RWPE2 (cell line): Measurements from ENCODE around the gene RIOK2.

Experiments used
- ATAC-seq: fragments of 200-7000 bp; cut with Tn5 transposase; 3 replicates; pipeline ENCODE4 v1.9.1; 2021; ENCODE audit warnings: low read depth
- DNase-seq: peaks from one replicate; pipeline ENCODE4 v3.0.0-alpha.2; 2020; ENCODE audit warnings: low spot score
- H3K27ac ChIP-seq: fragments of 450-650 bp; 2 replicates; pipeline ENCODE4 v1.5.1; 2017; ENCODE audit warnings: mild to moderate bottlenecking; ENCODE audit not compliant: poor library complexity, severe bottlenecking
- H3K27me3 ChIP-seq: fragments of 250-450 bp; sonication (Bioruptor Pico); 2 replicates; pipeline ENCODE4 v1.5.1; 2021; ENCODE audit warnings: mild to moderate bottlenecking, moderate library complexity; ENCODE audit not compliant: insufficient read depth, poor library complexity, severe bottlenecking
- H3K36me3 ChIP-seq: fragments of 250-450 bp; sonication (Bioruptor Pico); 2 replicates; pipeline ENCODE4 v1.5.1; 2020; ENCODE audit warnings: low read depth, mild to moderate bottlenecking, moderate library complexity
- H3K4me1 ChIP-seq: fragments of 250-450 bp; sonication (Bioruptor Pico); 2 replicates; pipeline ENCODE4 v1.5.1; 2021; ENCODE audit warnings: mild to moderate bottlenecking, moderate library complexity; ENCODE audit not compliant: insufficient read depth, poor library complexity, severe bottlenecking
- H3K4me3 ChIP-seq: fragments of 250-450 bp; sonication (Bioruptor Pico); 2 replicates; pipeline ENCODE4 v1.5.1; 2021; ENCODE audit warnings: mild to moderate bottlenecking, moderate library complexity; ENCODE audit not compliant: severe bottlenecking
- H3K9me3 ChIP-seq: fragments of 250-450 bp; sonication (Bioruptor Pico); 2 replicates; pipeline ENCODE4 v1.5.1; 2021; ENCODE audit warnings: mild to moderate bottlenecking, moderate library complexity; ENCODE audit not compliant: severe bottlenecking
- CTCF ChIP-seq: fragments of 450-650 bp; IDR thresholded peaks from one replicate; pipeline ENCODE4 v1.5.1; 2017; ENCODE audit warnings: mild to moderate bottlenecking, moderate library complexity; ENCODE audit not compliant: poor library complexity, severe bottlenecking

The RIOK2 gene

GRCh38 chr5:97124335-97124734 is 58.7 kb downstream of the RIOK2 start:
- ATAC-seq (peak; percentile 95), DNase-seq (peak; percentile 75)
- H3K27ac ChIP-seq: no peak overlapping the region
- peaks cover 8% of the 10 kb centered on the region for H3K4me1 ChIP-seq
- H3K27me3 ChIP-seq: no peaks in the 10 kb centered on the region
- H3K4me3 ChIP-seq: no peak overlapping the region
- no peak for TF ChIP-seq CTCF
- H3K36me3 ChIP-seq: no peaks in the 10 kb centered on the region
- no peaks in the 10 kb centered on the region for H3K9me3 ChIP-seq

- ATAC-seq: no peak
- no peaks in the 10 kb centered on the region for H3K9me3 ChIP-seq
- H3K36me3 ChIP-seq: no peaks in the 10 kb centered on the region
- H3K27ac ChIP-seq: no peak overlapping the region
- H3K4me1 ChIP-seq: peaks cover 8% of the 10 kb centered on the region
- no peak for DNase-seq
- no peaks in the 10 kb centered on the region for H3K27me3 ChIP-seq
- no peak for TF ChIP-seq CTCF
- H3K4me3 ChIP-seq: no peak overlapping the region
Measured at GRCh38 chr5:97121848-97122247, 61.2 kb downstream of the RIOK2 start.

- Histone ChIP-seq H3K9me3 (no peaks in the 10 kb centered on the region), H3K27me3 (no peaks in the 10 kb centered on the region), H3K36me3 (no peaks in the 10 kb centered on the region), H3K27ac (no peak overlapping the region), H3K4me1 (peaks cover 8% of the 10 kb centered on the region), H3K4me3 (no peak overlapping the region)
- ATAC-seq (no peak), DNase-seq (no peak)
- TF ChIP-seq CTCF: no peak
Measured at GRCh38 chr5:97120195-97120594, 62.9 kb downstream of the RIOK2 start.

GRCh38 chr5:97119007-97119390 is 64.0 kb downstream of the RIOK2 start:
- H3K36me3 ChIP-seq: no peaks in the 10 kb centered on the region
- TF ChIP-seq CTCF: no peak
- H3K27ac ChIP-seq: no peak overlapping the region
- H3K9me3 ChIP-seq: no peaks in the 10 kb centered on the region
- H3K4me3 ChIP-seq: no peak overlapping the region
- no peak for DNase-seq
- no peaks in the 10 kb centered on the region for H3K27me3 ChIP-seq
- H3K4me1 ChIP-seq: no peaks in the 10 kb centered on the region
- ATAC-seq: no peak

GRCh38 chr5:97118261-97119006 is 64.6 kb downstream of the RIOK2 start:
- H3K27me3 ChIP-seq: no peaks in the 10 kb centered on the region
- H3K4me3 ChIP-seq: no peak overlapping the region
- no peak for TF ChIP-seq CTCF
- no peaks in the 10 kb centered on the region for H3K9me3 ChIP-seq
- no peak overlapping the region for H3K27ac ChIP-seq
- no peak for DNase-seq
- H3K4me1 ChIP-seq: no peaks in the 10 kb centered on the region
- no peak for ATAC-seq
- H3K36me3 ChIP-seq: no peaks in the 10 kb centered on the region
